Dorsolateral prefrontal cortex (tissue), 118 donors: Measurements from ENCODE around the gene CAVIN2. TPM values are rescaled to one million over a fixed set of nuclear protein-coding genes. Genes with fewer than 3 reads are reported as not detected.

Source experiments
- total RNA-seq, 120 experiments: library from RNA; stranded (reverse); gene quantifications; one replicate each; pipeline versions ENCODE4 v1.2.3 to v1.2.4, GENCODE V29; 2022

CAVIN2 gene
- total RNA-seq, 120 experiments from 2014 or later: 1.5 to 40.2 (median 14.7) TPM

Other genes starting within 250 kb of the CAVIN2 start
- gene NABP1, start 169.0 kb downstream of the CAVIN2 start, total RNA-seq: 10 to 100 TPM in 15 of 120 experiments, 1 to 10 TPM in 105; 3.6 to 18.7 (median 7.0) TPM